Measurements from ENCODE around the gene ZNF436. TPM values are rescaled to one million over a fixed set of nuclear protein-coding genes. Genes with fewer than 3 reads are reported as not detected.
A peak's percentile ranks its signal among the peaks of the same experiment; 100 is the strongest.

The ZNF436 gene
- total and polyA plus RNA-seq, 2 of the 13 experiments (the other 11 are each of a cell fraction or from before 2014, with no cell fraction given), result 4.3 to 9.9 TPM

DNA sequence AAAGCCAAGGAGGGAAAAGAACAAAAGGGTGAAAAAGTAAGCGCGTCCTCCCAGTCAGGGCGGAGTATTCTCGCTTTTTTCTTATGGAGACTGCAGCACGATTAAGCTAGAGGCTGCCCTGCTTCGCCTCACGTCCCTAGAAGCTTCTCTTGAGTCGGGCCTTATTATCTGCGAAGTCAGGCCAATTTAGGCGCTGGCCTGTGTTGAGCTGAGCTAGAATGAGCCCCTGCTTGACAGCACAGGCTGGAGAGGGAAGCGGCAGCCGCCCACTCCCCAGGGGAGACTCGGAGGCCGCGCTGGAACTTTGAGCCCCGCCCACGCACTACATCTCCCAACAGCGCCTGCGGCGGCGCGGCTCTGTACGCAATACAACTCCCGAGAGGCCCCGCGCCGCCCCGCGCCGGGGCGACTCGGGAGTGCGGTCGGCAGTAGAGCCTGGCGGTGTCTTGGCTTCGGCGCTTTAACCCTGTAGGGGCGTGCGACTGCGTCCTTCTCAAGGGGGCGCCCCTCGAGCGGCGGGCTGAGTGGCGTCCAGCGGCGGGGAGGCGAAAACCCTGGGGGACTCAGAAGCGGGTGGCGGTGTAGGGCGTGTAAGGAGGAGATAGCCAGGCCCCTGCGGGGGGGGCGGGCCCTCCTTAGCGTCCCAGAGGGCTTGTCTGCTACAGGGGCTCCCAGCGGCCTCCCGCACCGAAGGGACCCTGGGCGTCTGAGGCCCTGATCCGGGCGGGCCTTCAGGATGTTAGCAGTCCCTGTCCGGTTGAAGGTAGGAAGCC lies 888 bp downstream of the ZNF436 start (continued):
- TF ChIP-seq EHMT2 (IDR thresholded peaks at IDR 0.05; ENCODE audit: borderline replicate concordance, low read depth, low read length), result no peak
- TF ChIP-seq, protein P1, sequence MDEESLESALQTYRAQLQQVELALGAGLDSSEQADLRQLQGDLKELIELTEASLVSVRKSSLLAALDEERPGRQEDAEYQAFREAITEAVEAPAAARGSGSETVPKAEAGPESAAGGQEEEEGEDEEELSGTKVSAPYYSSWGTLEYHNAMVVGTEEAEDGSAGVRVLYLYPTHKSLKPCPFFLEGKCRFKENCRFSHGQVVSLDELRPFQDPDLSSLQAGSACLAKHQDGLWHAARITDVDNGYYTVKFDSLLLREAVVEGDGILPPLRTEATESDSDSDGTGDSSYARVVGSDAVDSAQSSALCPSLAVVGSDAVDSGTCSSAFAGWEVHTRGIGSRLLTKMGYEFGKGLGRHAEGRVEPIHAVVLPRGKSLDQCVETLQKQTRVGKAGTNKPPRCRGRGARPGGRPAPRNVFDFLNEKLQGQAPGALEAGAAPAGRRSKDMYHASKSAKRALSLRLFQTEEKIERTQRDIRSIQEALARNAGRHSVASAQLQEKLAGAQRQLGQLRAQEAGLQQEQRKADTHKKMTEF (CRISPR knock-in tag; IDR thresholded peaks at IDR 0.05), result peak; percentile 75
- no peak; the same call in 1 of the 2 replicates for TF ChIP-seq ERF (CRISPR knock-in tag; IDR thresholded peaks at IDR 0.05)
- peak; percentile 83; the same call in 1 of the 2 replicates for TF ChIP-seq ZNF383 (CRISPR knock-in tag; IDR thresholded peaks at IDR 0.05; ENCODE audit: borderline replicate concordance)
- no peak for TF ChIP-seq ZEB1 (IDR thresholded peaks at IDR 0.05; ENCODE audit: insufficient replicate concordance, low read depth)
- TF ChIP-seq, protein P2, sequence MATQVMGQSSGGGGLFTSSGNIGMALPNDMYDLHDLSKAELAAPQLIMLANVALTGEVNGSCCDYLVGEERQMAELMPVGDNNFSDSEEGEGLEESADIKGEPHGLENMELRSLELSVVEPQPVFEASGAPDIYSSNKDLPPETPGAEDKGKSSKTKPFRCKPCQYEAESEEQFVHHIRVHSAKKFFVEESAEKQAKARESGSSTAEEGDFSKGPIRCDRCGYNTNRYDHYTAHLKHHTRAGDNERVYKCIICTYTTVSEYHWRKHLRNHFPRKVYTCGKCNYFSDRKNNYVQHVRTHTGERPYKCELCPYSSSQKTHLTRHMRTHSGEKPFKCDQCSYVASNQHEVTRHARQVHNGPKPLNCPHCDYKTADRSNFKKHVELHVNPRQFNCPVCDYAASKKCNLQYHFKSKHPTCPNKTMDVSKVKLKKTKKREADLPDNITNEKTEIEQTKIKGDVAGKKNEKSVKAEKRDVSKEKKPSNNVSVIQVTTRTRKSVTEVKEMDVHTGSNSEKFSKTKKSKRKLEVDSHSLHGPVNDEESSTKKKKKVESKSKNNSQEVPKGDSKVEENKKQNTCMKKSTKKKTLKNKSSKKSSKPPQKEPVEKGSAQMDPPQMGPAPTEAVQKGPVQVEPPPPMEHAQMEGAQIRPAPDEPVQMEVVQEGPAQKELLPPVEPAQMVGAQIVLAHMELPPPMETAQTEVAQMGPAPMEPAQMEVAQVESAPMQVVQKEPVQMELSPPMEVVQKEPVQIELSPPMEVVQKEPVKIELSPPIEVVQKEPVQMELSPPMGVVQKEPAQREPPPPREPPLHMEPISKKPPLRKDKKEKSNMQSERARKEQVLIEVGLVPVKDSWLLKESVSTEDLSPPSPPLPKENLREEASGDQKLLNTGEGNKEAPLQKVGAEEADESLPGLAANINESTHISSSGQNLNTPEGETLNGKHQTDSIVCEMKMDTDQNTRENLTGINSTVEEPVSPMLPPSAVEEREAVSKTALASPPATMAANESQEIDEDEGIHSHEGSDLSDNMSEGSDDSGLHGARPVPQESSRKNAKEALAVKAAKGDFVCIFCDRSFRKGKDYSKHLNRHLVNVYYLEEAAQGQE (IDR thresholded peaks at IDR 0.05; ENCODE audit: borderline replicate concordance in 1 of 2, low read depth in 1 of 2, low read length in 2 of 2), result no peak
- TF ChIP-seq, protein P3, sequence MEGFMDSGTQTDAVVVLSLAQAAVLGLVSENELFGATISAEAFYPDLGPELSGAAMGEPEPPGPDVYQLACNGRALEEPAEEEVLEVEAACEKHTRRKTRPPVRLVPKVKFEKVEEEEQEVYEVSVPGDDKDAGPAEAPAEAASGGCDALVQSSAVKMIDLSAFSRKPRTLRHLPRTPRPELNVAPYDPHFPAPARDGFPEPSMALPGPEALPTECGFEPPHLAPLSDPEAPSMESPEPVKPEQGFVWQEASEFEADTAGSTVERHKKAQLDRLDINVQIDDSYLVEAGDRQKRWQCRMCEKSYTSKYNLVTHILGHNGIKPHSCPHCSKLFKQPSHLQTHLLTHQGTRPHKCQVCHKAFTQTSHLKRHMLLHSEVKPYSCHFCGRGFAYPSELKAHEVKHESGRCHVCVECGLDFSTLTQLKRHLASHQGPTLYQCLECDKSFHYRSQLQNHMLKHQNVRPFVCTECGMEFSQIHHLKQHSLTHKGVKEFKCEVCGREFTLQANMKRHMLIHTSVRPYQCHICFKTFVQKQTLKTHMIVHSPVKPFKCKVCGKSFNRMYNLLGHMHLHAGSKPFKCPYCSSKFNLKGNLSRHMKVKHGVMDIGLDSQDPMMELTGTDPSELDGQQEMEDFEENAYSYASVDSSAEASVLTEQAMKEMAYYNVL (CRISPR knock-in tag; IDR thresholded peaks at IDR 0.05; ENCODE audit: borderline replicate concordance), result no peak
- TF ChIP-seq, protein P4, sequence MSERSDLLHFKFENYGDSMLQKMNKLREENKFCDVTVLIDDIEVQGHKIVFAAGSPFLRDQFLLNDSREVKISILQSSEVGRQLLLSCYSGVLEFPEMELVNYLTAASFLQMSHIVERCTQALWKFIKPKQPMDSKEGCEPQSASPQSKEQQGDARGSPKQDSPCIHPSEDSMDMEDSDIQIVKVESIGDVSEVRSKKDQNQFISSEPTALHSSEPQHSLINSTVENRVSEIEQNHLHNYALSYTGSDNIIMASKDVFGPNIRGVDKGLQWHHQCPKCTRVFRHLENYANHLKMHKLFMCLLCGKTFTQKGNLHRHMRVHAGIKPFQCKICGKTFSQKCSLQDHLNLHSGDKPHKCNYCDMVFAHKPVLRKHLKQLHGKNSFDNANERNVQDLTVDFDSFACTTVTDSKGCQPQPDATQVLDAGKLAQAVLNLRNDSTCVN (CRISPR knock-in tag; IDR thresholded peaks at IDR 0.05; ENCODE audit: borderline replicate concordance), result no peak
- TF ChIP-seq ZBTB7A (CRISPR knock-in tag; IDR thresholded peaks at IDR 0.05), result no peak; the same call in 1 of the 2 replicates
- TF ChIP-seq KLF11 (CRISPR knock-in tag; IDR thresholded peaks at IDR 0.05), result peak; percentile 69; the same call in 1 of the 2 replicates
- TF ChIP-seq ZBTB3 (CRISPR knock-in tag; IDR thresholded peaks at IDR 0.05; ENCODE audit: borderline replicate concordance, low read depth), result peak; percentile 79
- no peak for TF ChIP-seq JDP2 (CRISPR knock-in tag; IDR thresholded peaks at IDR 0.05; ENCODE audit: borderline replicate concordance)
- TF ChIP-seq MEIS1 (CRISPR knock-in tag; IDR thresholded peaks at IDR 0.05; ENCODE audit: borderline replicate concordance), result peak; percentile 44; the same call in 1 of the 2 replicates
- no peak for TF ChIP-seq ADNP (CRISPR knock-in tag; IDR thresholded peaks at IDR 0.05)
- TF ChIP-seq, protein P5, sequence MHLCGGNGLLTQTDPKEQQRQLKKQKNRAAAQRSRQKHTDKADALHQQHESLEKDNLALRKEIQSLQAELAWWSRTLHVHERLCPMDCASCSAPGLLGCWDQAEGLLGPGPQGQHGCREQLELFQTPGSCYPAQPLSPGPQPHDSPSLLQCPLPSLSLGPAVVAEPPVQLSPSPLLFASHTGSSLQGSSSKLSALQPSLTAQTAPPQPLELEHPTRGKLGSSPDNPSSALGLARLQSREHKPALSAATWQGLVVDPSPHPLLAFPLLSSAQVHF (CRISPR knock-in tag; IDR thresholded peaks at IDR 0.05), result no peak
- TF ChIP-seq ZSCAN9 (CRISPR knock-in tag; IDR thresholded peaks at IDR 0.05; ENCODE audit: borderline replicate concordance), result peak; percentile 21; the same call in 1 of the 2 replicates
- TF ChIP-seq ZNF484 (CRISPR knock-in tag; IDR thresholded peaks at IDR 0.05; ENCODE audit: borderline replicate concordance, low read depth), result no peak
- TF ChIP-seq AGO1 (IDR thresholded peaks at IDR 0.05; ENCODE audit: low read depth, low read length, poor library complexity, severe bottlenecking), result peak; percentile 12
- TF ChIP-seq BCL6 (CRISPR knock-in tag; IDR thresholded peaks at IDR 0.05), result peak; percentile 21; the same call in 1 of the 2 replicates

Data from HepG2 (cell line).